Central memory CD4-positive, alpha-beta T cell (primary cell): ENCODE results near the gene OPN4.

Experiments
- DNase-seq: peaks from one replicate; pipeline ENCODE4 v3.0.0; 2022

Gene OPN4

DNA sequence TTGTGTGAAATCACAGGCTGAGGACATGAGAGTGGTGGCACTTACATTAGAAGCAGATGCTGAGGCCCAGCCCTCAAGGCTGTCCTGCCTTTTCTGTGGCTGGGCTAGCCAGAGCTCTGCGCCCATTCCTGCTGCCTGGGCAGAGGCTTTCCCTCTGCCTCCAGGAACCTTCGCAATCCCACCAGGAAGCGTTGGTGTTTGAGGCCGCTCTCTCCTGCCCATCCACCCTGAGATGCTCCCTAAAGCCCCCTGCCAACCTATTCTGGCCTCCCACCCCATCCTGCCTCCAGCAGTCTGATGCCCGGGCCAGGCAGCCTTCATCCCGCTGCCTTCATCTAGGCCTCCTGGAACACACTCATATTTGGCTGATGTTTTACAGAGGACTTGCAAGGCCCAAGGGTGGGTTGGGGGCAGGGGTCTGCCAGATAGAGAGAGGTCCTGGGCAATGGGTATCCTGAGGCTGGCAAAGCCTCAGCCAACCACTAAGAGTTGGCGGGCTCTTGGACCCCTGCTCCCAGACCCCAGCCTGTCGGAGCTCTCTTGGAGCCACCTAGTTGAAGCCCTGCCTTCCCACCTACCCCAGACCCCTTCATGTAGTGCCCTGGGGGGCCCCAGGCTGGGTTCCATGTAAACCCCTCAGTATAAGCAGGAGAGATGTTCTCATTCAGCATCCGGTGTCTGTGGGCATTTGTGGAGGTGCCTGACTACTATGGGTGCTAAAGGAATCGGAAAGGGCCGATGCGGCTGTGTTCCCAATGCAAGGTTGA, 46.7 kb downstream of the OPN4 start:
- no peak for DNase-seq

- no peak for DNase-seq
These were observed 48.8 kb downstream of the OPN4 start for GRCh38 chr10:86703176-86703575.

GRCh38 chr10:86705139-86705538, 50.8 kb downstream of the OPN4 start:
- DNase-seq = no peak

DNA sequence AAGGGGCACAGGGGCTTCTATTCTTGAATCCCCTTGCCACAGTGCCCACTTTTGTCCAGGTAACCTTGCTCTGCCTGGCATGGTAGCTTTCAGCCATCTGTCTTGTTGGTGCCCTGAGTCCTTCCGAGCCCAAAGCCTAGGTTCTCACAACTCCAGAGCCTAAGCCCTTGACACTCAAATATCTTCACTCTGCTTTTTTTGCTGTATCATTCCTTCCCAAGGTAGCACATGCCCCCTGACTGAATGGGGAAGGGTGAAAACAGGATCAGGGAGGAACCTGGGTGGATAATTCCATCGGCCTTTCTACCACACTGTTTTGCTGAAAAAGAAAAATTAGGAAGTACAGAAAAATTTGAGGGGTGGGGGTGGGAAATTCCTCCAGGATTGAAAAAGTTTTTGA, 51.6 kb downstream of the OPN4 start:
- no peak for DNase-seq

GRCh38 chr10:86706401-86706841, 52.1 kb downstream of the OPN4 start:
- no peak for DNase-seq

DNA sequence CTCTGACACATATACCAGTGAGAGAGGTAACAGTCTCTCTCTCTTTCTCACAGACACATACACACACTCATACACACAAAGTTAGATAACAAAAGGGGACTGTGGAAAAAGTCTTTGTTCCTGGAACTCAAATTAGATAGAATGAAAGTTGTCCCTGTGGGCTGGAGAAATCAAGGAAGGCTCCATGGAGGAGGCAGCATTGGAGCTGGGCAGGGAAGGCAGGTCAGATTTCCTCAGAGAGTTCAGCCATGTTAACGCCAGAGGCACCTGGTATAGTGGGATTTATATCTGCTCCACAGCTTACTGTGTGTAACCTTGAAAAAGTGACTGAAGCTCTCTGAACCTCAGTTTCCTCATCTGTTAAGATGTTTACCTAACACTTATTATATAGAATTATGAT, 52.6 kb downstream of the OPN4 start:
- DNase-seq = no peak

DNA sequence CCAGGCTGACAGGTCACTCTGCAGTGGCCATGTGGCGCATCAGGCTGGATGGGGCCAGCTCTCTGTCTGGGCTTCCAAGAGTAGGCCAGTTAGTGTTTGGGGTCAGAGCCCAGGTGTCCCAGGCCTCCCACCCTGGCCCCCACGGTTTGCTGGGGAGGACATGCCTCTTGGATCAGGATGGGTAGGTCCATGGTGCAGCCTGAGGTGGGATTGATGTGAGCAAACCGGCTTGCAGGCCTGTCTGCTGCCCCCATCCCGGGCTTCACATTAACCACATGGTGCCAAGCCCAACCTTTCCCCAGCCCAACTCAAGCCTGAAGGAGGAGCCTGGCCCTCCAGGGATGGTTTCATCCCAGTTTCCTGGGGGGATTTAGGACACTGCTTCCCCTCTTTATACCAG, 53.2 kb downstream of the OPN4 start:
- DNase-seq = no peak

GRCh38 chr10:86708068-86708782, 53.9 kb downstream of the OPN4 start:
- DNase-seq = no peak

DNA sequence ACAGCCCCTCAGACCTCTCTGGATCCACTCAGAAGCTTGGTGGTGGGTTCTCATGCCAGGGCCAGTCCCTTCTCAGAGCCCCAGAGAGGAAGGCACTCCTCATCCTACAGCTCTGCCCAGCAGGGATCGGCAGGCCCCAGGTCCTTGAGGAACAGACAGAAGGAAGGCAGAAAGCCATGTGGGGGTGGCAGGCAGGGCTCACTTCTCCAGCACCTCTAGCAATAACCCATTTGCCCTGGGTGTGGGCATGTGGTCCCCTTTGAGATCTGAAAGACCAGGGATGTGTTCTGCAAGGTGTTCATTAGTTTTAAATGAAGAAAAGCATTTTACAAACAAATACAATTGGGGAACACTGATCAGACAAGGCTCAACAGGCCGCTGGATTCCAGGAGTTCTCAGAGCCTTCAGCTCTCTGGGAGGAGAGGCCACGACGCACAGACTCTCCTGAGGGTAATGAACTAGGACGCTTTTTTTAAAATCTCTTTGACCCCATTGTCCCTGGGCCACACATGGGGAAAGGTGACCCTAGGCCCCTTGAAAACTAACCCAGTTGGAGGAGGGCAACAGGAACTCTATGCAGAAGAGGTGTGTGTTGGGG, 54.5 kb downstream of the OPN4 start:
- no peak for DNase-seq

- no peak for DNase-seq
These were observed 55.2 kb downstream of the OPN4 start for GRCh38 chr10:86709396-86710185.

DNA sequence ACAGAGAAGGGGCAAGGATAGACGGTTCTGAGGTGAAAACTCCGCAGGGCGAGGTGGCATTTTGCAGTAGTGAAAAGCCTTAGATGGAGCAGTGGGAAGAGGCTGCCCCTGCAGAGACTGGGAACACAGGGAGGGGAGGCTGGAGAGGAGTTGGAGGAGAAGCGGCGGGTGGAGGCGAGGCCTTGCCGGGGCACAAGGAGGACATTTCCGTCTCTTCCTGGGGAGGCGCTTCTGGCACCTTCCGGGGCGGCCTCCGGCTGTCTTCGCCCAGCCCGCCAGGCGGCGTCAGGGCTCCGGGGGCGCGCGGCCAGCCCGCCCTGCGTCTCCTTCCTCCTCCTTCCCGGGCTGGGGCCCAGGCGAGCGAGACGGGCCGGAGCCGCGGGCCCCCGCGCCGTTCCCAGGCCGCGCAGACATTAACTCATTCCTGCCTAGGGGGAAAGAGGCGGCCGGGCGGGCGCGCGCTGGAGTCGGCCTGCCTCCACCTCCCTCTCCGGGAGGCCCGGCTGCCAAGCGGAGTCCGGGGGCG, 56.7 kb downstream of the OPN4 start:
- peak; percentile 84 for DNase-seq

DNA sequence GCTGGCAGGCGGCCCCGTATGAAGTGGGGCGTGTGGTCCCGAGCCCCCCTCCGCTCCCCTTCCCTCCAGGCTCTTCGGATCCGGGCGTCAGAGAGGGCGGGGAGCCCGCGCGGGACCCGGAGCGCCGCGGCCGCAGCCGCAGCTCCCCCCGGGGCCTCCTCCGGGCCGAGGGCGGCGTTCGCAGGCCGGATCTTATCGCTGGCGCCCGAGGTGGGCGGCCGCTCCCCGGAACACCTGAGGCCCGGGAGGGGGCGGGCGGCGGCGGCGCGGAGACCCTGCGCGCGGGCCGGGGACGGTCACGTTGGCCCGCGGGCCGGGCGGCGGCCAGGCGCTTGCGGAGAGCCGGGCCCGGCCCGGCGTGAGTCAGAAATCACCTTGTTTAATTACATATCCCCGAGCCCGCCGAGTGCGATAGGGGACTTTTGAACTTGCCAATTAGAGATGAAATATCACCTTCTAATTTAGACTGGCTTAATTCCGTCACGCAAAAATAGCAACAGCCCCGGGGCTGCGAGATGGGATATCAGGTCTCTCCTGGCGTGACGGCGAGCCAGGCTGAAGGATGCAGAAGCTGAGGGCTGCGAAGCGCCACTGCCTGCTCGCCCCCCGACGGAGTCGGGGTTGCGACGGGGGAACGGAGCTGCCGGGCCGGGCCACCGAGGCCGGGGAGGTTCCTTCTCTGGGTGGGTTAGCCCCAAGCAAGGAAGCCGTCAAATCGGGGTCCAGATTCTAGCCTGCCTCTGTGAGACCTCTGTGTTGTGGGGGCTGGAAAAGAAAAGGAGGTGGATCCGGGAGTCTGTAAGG, 57.4 kb downstream of the OPN4 start:
- peak; percentile 60 for DNase-seq

GRCh38 chr10:86712317-86712707, 58.0 kb downstream of the OPN4 start:
- DNase-seq = no peak

DNA sequence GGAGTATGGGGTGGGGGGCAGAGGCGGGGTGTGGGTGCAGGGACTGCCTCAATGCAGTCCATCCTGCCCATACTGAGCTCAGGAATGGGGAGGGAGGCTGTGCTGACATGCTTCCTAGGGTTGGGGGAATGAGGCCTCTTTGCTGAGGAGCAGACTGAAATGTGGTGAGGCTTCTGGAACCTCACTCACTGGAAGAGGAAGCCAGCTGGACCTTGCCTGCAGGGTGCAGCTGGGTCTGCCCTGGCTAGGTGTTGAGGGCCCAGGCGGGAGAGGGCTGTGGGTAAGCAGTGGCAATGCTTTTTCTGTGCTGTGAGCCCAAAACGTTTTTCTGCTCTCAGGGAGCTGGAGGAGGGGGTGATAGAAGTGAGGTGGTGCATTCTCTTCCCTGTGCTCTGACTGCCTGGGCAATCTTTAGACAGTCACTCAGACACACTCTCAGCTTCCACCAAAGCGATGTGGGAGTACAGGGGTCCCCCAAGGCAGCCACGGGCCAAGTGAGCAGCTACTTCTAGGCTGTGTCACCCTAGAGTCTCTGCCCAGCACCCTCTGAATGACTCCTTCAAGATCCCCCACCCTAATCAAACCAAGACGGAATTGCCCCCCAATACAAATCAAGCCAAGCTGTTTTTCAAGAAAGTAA, 60.9 kb downstream of the OPN4 start:
- no peak for DNase-seq

GRCh38 chr10:86715836-86716235, 61.5 kb downstream of the OPN4 start:
- DNase-seq = no peak
